OCI-LY1 (cell line): ENCODE results near the gene RNF183.

ENCODE experiments used
- EZH2 ChIP-seq: fragments of 200-600 bp; sonication (generic), shearing (Covaris generic); IDR thresholded peaks from 2 replicates; pipeline ENCODE4 v1.8.0; 2017; ENCODE audit warnings: borderline replicate concordance, mixed run types, mild to moderate bottlenecking, antibody characterized with exemption, low read length, moderate library complexity, mixed read lengths
- TF ChIP-seq, protein P1 (sequence below): fragments of 200-600 bp; sonication (generic), shearing (Covaris generic); IDR thresholded peaks from 2 replicates; pipeline ENCODE4 v1.5.1; 2017; ENCODE audit warnings: mild to moderate bottlenecking, antibody characterized with exemption, low read length, moderate library complexity, mixed read lengths

DNA sequence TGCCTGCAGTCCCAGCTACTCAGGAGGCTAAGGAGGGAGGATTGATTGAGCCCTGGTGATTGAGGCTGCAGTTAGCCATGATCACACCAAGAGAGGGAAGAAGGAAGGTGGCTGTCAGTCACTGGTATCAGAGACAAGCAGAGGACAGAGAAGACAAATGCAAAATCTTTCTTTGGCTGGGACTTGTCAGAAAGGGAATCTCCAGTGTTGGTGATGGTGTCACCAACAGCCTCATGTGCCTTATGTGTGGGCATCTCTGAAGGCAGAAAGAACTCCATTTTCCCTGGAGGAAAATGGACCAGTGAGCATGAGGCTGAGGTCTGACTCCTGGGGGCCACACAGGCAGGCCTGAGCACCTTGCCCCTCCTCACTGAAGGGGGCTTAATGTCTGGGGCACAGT, 12.1 kb upstream of the RNF183 start:
- TF ChIP-seq EZH2: no peak
- TF ChIP-seq, protein P1, sequence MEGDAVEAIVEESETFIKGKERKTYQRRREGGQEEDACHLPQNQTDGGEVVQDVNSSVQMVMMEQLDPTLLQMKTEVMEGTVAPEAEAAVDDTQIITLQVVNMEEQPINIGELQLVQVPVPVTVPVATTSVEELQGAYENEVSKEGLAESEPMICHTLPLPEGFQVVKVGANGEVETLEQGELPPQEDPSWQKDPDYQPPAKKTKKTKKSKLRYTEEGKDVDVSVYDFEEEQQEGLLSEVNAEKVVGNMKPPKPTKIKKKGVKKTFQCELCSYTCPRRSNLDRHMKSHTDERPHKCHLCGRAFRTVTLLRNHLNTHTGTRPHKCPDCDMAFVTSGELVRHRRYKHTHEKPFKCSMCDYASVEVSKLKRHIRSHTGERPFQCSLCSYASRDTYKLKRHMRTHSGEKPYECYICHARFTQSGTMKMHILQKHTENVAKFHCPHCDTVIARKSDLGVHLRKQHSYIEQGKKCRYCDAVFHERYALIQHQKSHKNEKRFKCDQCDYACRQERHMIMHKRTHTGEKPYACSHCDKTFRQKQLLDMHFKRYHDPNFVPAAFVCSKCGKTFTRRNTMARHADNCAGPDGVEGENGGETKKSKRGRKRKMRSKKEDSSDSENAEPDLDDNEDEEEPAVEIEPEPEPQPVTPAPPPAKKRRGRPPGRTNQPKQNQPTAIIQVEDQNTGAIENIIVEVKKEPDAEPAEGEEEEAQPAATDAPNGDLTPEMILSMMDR: no peak
